VCaP (cell line): ENCODE results near the gene ODAPH.
A peak's percentile ranks its signal among the peaks of the same experiment; 100 is the strongest.
"Not testable (repeated sequence)": the region's sequence is repeated elsewhere in the genome, so short reads cannot be mapped to it uniquely, and the experiment has no call there.

ENCODE experiments used
- H3K27ac ChIP-seq: fragments of 450-650 bp; 2 replicates; pipeline ENCODE4 v1.5.1; 2017
- TF ChIP-seq, protein P1 (sequence below): fragments of 450-650 bp; conservative IDR thresholded peaks from 2 replicates; pipeline ENCODE4 v1.5.1; 2017; ENCODE audit warnings: mild to moderate bottlenecking, moderate library complexity

Gene ODAPH, protein sequence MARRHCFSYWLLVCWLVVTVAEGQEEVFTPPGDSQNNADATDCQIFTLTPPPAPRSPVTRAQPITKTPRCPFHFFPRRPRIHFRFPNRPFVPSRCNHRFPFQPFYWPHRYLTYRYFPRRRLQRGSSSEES

DNA sequence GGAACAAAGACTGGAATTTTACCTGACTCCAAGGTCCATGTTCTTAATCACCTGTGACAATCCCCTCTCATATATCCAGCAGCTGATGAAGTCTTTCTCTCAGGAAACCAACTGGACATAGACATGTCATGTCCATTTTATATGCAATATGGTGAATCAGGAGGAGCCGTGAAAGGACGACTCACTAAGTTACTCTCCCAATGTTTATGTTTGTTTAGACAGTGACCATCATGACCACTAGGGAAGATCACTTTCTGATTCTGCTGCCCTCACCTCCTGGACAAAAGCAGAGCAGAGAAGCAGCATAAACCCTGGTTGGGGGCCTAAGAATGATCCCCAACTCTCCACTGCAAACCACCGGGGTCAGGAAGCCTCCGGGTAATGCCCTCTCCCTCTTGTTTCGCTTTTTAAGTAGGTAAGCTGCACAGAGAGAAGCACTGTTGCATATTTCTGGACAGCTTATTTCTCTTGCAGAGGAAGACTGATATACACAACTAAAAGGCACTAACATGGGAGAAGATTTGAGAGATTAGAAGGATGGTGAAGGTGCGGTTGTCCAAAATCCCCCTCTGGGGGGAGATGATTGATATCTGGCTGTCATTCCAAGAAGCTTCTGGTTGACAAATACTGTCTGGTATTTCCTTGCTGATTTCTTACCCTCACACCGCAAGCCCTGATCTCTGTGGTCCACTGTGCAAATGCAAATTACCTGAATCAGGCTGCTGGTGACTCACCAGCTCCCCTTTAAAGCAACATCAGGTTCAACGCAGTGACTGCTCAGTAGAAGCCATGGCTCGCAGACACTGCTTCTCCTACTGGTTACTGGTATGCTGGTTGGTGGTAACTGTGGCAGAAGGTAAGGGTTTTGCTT lies at the start of gene ODAPH:
Gene ODAPH, plus strand, starts transcription at position 773 of the 871 bp plus-strand sequence. Its CDS starts 17 bp downstream, at position 790.
- TF ChIP-seq, protein P1, sequence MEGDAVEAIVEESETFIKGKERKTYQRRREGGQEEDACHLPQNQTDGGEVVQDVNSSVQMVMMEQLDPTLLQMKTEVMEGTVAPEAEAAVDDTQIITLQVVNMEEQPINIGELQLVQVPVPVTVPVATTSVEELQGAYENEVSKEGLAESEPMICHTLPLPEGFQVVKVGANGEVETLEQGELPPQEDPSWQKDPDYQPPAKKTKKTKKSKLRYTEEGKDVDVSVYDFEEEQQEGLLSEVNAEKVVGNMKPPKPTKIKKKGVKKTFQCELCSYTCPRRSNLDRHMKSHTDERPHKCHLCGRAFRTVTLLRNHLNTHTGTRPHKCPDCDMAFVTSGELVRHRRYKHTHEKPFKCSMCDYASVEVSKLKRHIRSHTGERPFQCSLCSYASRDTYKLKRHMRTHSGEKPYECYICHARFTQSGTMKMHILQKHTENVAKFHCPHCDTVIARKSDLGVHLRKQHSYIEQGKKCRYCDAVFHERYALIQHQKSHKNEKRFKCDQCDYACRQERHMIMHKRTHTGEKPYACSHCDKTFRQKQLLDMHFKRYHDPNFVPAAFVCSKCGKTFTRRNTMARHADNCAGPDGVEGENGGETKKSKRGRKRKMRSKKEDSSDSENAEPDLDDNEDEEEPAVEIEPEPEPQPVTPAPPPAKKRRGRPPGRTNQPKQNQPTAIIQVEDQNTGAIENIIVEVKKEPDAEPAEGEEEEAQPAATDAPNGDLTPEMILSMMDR: no peak
- H3K27ac ChIP-seq: no peak within 1 kb of the TSS

DNA sequence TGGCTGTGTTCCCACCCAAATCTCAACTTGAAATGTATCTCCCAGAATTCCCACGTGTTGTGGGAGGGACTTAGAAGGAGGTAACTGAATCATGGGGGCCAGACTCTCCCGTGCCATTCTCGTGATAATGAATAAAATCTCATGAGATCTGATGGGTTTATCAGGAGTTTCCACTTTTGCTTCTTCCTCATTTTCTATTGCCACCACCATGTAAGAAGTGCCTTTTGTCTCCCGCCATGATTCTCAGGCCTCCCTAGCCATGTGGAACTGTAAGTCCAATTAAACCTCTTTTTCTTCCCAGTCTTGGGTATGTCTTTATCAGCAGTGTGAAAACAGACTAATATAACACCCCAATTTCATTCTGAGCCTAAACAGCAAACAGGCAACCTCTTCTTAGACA lies 46.3 kb upstream of the ODAPH start:
- not testable (repeated sequence) for H3K27ac ChIP-seq

DNA sequence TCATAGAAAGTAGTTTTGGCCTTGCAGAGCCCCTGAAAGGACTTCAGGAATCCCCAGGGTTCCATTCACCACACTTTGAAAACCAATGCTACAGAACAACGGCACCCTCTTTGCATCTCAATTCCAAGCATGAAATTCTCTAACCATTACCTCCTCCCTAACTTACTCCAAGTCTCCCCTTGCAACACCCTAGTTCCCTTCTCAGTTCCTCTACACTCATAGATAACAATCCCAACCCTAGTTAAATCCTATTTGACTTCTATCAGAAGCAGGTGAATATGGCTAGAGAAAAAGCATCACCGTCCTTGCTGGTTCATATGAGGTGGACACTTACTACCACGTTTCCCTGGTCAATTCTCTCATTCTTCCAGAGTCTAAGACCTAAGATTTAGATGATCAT lies 44.0 kb upstream of the ODAPH start:
- peak overlapping the region; percentile 13 for H3K27ac ChIP-seq
- TF ChIP-seq, protein P1: no peak

DNA sequence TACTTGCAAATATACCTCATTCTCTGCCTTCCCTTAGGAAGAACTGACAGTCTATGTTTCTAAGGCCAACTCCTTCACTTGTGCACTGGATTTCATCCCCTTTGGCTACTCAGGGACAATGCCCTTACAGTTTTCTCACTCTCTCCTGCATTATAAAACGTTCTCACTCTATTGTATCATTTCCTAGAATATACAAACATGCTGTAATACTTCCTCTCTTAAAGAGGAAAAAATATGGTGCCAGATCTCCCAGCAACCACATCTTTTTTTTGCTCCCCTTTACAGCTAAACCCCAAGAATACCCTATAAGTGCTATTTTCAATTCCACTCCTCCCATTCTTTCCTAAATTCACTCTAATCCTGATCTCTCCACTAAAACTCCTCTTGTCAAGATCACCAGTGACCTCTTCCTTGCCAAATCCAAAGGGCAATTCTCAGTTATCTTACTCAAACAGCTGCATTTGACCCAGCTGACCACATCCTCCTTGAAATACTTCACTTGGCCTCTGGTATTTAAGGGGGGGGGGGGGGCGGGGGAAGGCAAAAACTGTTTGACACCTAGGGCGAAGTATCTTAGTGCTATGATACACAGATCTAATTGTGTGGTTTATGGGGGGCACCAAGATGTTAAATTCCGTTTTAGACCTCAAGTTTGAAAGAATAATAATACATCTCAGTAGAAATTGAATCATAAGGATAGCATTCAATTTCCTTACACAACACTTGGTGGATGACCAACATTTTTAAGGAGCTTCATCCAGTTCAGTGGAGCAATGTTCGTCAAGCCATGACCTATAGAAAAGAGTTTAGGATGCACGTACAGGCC lies 43.3 kb upstream of the ODAPH start:
- H3K27ac ChIP-seq: peak overlapping the region; percentile 91
- TF ChIP-seq, protein P1: no peak

DNA sequence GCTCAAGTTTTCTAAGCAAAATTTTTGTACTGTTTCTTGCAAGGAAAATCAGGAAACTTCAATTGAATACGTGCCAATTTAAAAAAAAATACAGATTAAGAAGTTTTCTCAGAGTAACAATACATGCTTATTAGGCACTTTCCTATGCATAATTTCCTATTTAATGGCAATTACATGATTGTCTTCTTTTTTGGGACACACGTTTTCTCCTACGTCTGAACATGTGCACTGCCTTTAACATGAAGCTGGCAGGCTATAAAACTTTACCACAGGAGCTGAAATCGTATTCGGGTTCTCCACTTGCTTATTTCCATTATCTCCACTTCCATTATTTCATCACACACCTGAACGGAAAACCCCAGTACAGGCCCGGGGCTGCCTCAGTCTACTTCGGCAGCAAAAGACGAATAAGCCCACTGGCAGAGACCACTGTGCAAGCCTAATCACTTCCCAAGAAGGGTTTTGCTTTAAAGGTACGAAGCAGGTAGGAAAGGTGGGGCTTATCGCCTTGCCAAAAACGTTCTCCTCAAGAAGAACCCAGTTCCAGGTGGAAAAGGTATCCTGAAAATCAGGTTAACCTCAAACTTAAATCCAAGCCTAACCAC lies 42.2 kb upstream of the ODAPH start:
- H3K27ac ChIP-seq: peak overlapping the region; percentile 91
- TF ChIP-seq, protein P1: no peak

DNA sequence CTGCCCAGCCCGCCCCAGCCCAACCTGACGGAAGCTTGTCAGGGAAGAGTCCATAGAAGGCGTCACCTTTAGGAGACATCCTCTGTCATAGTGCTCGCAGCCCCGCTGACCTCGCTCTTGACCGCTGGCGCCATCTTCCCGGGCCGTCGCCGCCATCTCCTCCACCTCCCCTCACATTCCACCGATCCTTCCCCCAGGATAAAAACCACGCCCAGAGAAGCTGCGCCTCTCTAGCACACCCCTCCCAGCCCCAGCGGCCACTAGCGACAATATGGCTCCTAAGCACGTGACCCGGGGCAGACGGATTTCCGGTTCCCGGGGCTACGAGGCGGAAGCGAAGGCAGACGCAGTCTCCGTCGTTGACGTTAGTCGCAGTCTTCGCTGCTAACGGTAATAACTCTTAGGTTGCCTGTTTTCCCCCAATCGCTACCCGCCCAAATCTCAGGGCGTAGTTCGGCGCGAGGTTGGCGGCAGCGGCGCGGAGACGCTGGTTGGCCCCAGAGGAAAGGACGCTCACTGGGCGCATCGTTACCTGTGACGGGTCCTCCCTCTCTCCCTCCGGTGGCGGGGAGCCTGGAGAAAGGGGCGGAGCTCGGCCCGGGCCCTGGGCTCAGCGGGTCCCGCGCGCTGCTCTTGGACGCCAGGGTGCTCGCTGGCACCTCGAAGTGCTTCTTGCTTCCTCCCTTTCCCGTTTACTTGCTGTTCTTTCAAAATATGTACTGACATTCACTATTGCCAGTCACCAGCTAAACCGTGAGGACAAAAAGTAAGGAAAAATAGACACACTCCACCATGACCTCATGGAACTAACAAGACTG lies 41.5 kb upstream of the ODAPH start, which contains the start of the genes RCHY1 and THAP6:
Gene RCHY1, minus strand, starts transcription at position 273 of the 818 bp plus-strand sequence. Its CDS starts 117 bp downstream, at position 156.
Gene THAP6, plus strand, starts transcription at position 343 of the 818 bp plus-strand sequence. CDS start 980 bp downstream, outside the sequence.
- peak within 1 kb of the TSS; percentile 91 for H3K27ac ChIP-seq
- TF ChIP-seq, protein P1: 0 out of 2 replicates have a peak, but pooled peaks have one; percentile 6
